Neural progenitor cell (in vitro differentiated cells): ENCODE results near the gene ZNF844. TPM values are rescaled to one million over a fixed set of nuclear protein-coding genes. Genes with fewer than 3 reads are reported as not detected.

ENCODE experiments used
- DNase-seq: peaks from one replicate; pipeline ENCODE4 v3.0.0-alpha.2; 2016; ENCODE audit warnings: low spot score
- H2AFZ ChIP-seq: fragments of 200-600 bp; sonication (generic); replicated peaks from 2 replicates; pipeline ENCODE4 v1.6.1; 2016; ENCODE audit warnings: antibody characterized with exemption
- H3F3A ChIP-seq: fragments of 200-600 bp; sonication (generic); 2 replicates; pipeline ENCODE4 v1.6.1; 2016; ENCODE audit warnings: antibody characterized with exemption, low read depth
- H3K27ac ChIP-seq: fragments of 200-600 bp; sonication (generic); 2 replicates; pipeline ENCODE4 v1.5.1; 2016; ENCODE audit warnings: mild to moderate bottlenecking
- H3K27me3 ChIP-seq: fragments of 200-600 bp; sonication (generic); 2 replicates; pipeline ENCODE4 v1.6.1; 2016; ENCODE audit warnings: mild to moderate bottlenecking, moderate library complexity
- H3K36me3 ChIP-seq: fragments of 200-600 bp; sonication (generic); 2 replicates; pipeline ENCODE4 v1.5.1; 2016
- H3K4me1 ChIP-seq: fragments of 200-600 bp; sonication (generic); 2 replicates; pipeline ENCODE4 v1.6.1; 2016; ENCODE audit warnings: mixed run types
- H3K4me2 ChIP-seq: fragments of 200-600 bp; sonication (generic); 2 replicates; pipeline ENCODE4 v1.6.1; 2016
- H3K4me3 ChIP-seq: fragments of 200-600 bp; sonication (generic); 2 replicates; pipeline ENCODE4 v1.5.1; 2016
- H3K79me2 ChIP-seq: fragments of 200-600 bp; sonication (generic); 2 replicates; pipeline ENCODE4 v1.6.1; 2016; ENCODE audit warnings: low read depth
- H3K9ac ChIP-seq: fragments of 200-600 bp; sonication (generic); 2 replicates; pipeline ENCODE4 v1.6.1; 2016
- H3K9me3 ChIP-seq: fragments of 200-600 bp; sonication (generic); 2 replicates; pipeline ENCODE4 v1.5.1; 2016; ENCODE audit warnings: low read depth
- H4K20me1 ChIP-seq: fragments of 200-600 bp; sonication (generic); 2 replicates; pipeline ENCODE4 v1.6.1; 2016; ENCODE audit warnings: low read depth
- H3K27ac Mint-ChIP-seq: 3 replicates; pipeline ENCODE4 v1.8.0; 2021; ENCODE audit warnings: mixed read lengths
- H3K27me3 Mint-ChIP-seq: 2 replicates; pipeline ENCODE4 v1.8.0; 2022; ENCODE audit warnings: low read depth, mild to moderate bottlenecking, inconsistent platforms, moderate library complexity, mixed read lengths; ENCODE audit not compliant: insufficient read depth
- H3K36me3 Mint-ChIP-seq: 3 replicates; pipeline ENCODE4 v1.8.0; 2021; ENCODE audit warnings: mixed read lengths
- H3K4me1 Mint-ChIP-seq: 3 replicates; pipeline ENCODE4 v1.8.0; 2021; ENCODE audit warnings: mixed read lengths
- H3K4me3 Mint-ChIP-seq: 3 replicates; pipeline ENCODE4 v1.8.0; 2021; ENCODE audit warnings: mild to moderate bottlenecking, moderate library complexity, mixed read lengths
- H3K9me3 Mint-ChIP-seq: 3 replicates; pipeline ENCODE4 v1.8.0; 2020; ENCODE audit warnings: mixed read lengths
- EZH2 ChIP-seq: fragments of 200-600 bp; sonication (generic); IDR thresholded peaks from 2 replicates; pipeline ENCODE4 v1.6.1; 2017; ENCODE audit warnings: antibody characterized with exemption, mild to moderate bottlenecking, moderate library complexity
- EZH2phosphoT487 ChIP-seq: fragments of 200-600 bp; sonication (generic); IDR thresholded peaks from 2 replicates; pipeline ENCODE4 v1.6.1; 2017; ENCODE audit warnings: antibody characterized with exemption
- total RNA-seq: library from RNA; depleted of rRNA; stranded (reverse); fragments of >200 nt; gene quantifications from 2 replicates; pipeline ENCODE4 v1.2.3, GENCODE V29; 2015; ENCODE audit warnings: low replicate concordance
- TF ChIP-seq, protein P1 (sequence below): fragments of 200-600 bp; sonication (generic); IDR thresholded peaks from 2 replicates; pipeline ENCODE4 v1.5.1; 2017; ENCODE audit warnings: antibody characterized with exemption, mild to moderate bottlenecking

ZNF844 gene
- total RNA-seq, 1 donor from 2014 or later = 16.5 TPM

DNA sequence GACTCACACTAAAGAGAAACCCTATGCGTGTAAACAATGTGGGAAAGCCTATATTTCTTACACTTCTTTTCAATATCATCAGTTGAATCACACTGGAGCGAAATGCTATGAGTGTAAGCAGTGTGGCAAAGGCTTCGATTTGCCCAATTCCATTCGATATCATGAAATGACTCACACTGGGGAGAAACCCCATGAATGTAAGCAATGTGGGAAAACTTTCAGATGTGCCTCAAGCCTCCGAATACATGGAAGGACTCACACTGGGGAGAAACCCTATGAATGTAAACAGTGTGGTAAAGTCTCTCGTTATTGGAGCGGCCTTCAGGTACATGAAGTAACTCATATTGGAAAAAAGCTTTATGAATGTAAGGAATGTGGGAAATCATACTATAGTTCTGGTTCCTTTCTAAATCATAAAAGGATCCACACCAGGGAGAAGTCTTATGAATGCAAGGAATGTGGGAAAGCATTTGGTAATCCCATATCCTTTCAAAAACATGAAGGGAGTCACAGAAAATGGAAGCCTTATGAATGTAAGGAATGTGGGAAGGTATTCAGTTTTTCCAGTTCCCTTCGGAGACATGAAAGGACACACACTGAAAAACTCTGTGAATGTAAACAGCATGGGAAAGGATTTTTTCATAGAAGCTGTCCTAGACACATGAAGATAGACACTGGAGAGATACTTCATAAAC is 47.6 kb downstream of the ZNF844 start:
- Mint-ChIP-seq H3K27me3 (no peaks in the 10 kb centered on the region), H3K9me3 (peaks cover 63% of the 10 kb centered on the region), H3K4me3 (no peak overlapping the region), H3K36me3 (peaks cover 46% of the 10 kb centered on the region), H3K4me1 (no peaks in the 10 kb centered on the region), H3K27ac (no peak overlapping the region)
- no peak for DNase-seq
- no peak overlapping the region for H2AFZ ChIP-seq
- no peak overlapping the region for H3K27ac ChIP-seq
- TF ChIP-seq EZH2 (no peak), EZH2phosphoT487 (no peak)
- TF ChIP-seq, protein P1, sequence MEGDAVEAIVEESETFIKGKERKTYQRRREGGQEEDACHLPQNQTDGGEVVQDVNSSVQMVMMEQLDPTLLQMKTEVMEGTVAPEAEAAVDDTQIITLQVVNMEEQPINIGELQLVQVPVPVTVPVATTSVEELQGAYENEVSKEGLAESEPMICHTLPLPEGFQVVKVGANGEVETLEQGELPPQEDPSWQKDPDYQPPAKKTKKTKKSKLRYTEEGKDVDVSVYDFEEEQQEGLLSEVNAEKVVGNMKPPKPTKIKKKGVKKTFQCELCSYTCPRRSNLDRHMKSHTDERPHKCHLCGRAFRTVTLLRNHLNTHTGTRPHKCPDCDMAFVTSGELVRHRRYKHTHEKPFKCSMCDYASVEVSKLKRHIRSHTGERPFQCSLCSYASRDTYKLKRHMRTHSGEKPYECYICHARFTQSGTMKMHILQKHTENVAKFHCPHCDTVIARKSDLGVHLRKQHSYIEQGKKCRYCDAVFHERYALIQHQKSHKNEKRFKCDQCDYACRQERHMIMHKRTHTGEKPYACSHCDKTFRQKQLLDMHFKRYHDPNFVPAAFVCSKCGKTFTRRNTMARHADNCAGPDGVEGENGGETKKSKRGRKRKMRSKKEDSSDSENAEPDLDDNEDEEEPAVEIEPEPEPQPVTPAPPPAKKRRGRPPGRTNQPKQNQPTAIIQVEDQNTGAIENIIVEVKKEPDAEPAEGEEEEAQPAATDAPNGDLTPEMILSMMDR = no peak
- peak overlapping the region; percentile 8 for H3K4me3 ChIP-seq
- peaks cover 10% of the 10 kb centered on the region for H3K79me2 ChIP-seq
- no peaks in the 10 kb centered on the region for H3K4me1 ChIP-seq
- H3K36me3 ChIP-seq = peaks cover 52% of the 10 kb centered on the region
- H3F3A ChIP-seq = peaks cover 4% of the 10 kb centered on the region
- H4K20me1 ChIP-seq = no peaks in the 10 kb centered on the region
- H3K27me3 ChIP-seq = peaks cover 5% of the 10 kb centered on the region
- no peak overlapping the region for H3K4me2 ChIP-seq
- no peak overlapping the region for H3K9ac ChIP-seq
- H3K9me3 ChIP-seq = peaks cover 54% of the 10 kb centered on the region

DNA sequence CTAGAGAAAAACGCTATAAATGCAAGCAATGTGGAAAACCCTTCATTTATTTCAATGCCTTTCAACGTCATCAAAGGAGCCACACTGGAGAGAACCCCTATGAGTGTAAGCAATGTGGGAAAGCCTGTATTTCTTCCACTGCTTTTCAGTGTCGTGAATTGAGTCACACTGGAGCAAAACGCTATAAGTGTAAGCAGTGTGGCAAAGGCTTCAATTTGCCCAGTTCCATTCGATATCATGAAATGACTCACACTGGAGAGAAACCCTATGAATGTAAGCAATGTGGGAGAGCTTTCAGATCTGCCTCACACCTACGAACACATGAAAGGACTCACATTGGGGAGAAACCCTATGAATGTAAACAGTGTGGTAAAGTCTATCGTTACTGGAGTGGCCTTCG is 48.2 kb downstream of the ZNF844 start:
- DNase-seq = no peak
- H3K36me3 ChIP-seq = peaks cover 52% of the 10 kb centered on the region
- peaks cover 46% of the 10 kb centered on the region for H3K36me3 Mint-ChIP-seq

DNA sequence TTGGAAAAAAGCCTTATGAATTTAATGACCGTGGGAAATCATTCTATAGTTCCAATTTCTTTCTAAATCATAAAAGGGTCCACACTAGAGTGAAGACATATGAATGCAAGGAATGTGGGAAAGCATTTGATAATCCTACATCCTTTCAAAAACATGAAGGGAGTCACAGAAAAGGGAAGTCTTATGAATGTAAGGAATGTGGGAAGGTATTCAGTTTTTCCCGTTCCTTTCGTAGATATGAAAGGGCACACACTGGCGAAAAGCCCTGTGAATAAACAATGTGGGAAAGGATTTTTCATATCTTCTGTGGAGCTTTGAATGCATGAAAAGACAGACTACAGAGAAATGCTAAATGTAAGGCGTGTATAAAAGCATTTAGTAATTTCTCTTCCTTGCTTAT is 48.6 kb downstream of the ZNF844 start:
- Mint-ChIP-seq H3K4me3 (no peak overlapping the region), H3K27me3 (no peaks in the 10 kb centered on the region), H3K9me3 (peaks cover 62% of the 10 kb centered on the region), H3K27ac (no peak overlapping the region), H3K36me3 (peaks cover 46% of the 10 kb centered on the region), H3K4me1 (no peaks in the 10 kb centered on the region)
- H3K9ac ChIP-seq = no peak overlapping the region
- H3K79me2 ChIP-seq = peaks cover 5% of the 10 kb centered on the region
- TF ChIP-seq, protein P1 = no peak
- H3K4me2 ChIP-seq = no peak overlapping the region
- peaks cover 52% of the 10 kb centered on the region for H3K36me3 ChIP-seq
- H4K20me1 ChIP-seq = no peaks in the 10 kb centered on the region
- no peak for DNase-seq
- peak overlapping the region; percentile 8 for H3K4me3 ChIP-seq
- no peak overlapping the region for H2AFZ ChIP-seq
- no peaks in the 10 kb centered on the region for H3K4me1 ChIP-seq
- H3F3A ChIP-seq = peaks cover 4% of the 10 kb centered on the region
- no peak overlapping the region for H3K27ac ChIP-seq
- H3K9me3 ChIP-seq = peaks cover 54% of the 10 kb centered on the region
- peaks cover 5% of the 10 kb centered on the region for H3K27me3 ChIP-seq

More for the DNA sequence above, 48.2 kb downstream of the ZNF844 start:
- Histone ChIP-seq H3K4me1 (no peaks in the 10 kb centered on the region), H3K9me3 (peaks cover 54% of the 10 kb centered on the region), H3K27ac (no peak overlapping the region), H3K79me2 (peaks cover 9% of the 10 kb centered on the region), H4K20me1 (no peaks in the 10 kb centered on the region), H3K4me3 (peak overlapping the region; percentile 8), H3K4me2 (no peak overlapping the region), H3F3A (peaks cover 4% of the 10 kb centered on the region), H3K9ac (no peak overlapping the region), H2AFZ (no peak overlapping the region), H3K27me3 (peaks cover 5% of the 10 kb centered on the region)
- peaks cover 62% of the 10 kb centered on the region for H3K9me3 Mint-ChIP-seq
- no peak overlapping the region for H3K27ac Mint-ChIP-seq
- no peaks in the 10 kb centered on the region for H3K27me3 Mint-ChIP-seq
- H3K4me3 Mint-ChIP-seq = no peak overlapping the region
- TF ChIP-seq EZH2phosphoT487 = no peak
- TF ChIP-seq EZH2 = no peak
- TF ChIP-seq, protein P1 = no peak
- no peaks in the 10 kb centered on the region for H3K4me1 Mint-ChIP-seq
